ENCODE data around the gene STX1A.

STX1A gene

GRCh38 chr7:73703757-73704639 lies 15.5 kb downstream of the STX1A start:
- no peak overlapping the region for H3K4me3 ChIP-seq (ENCODE audit: low read depth, low read length)
- in situ Hi-C loops (cut with HindIII; ENCODE audit: low sequenced_read_pairs) = no loop called here
- no peak for TF ChIP-seq CTCF (IDR thresholded peaks at IDR 0.05; ENCODE audit: low read depth, low read length, missing control alignments)
- DNase-seq (ENCODE audit: low read depth) = no peak

- H3K4me3 ChIP-seq (ENCODE audit: low read depth, low read length) = no peak overlapping the region
- DNase-seq (ENCODE audit: low read depth) = no peak
- in situ Hi-C loops (cut with HindIII; ENCODE audit: low sequenced_read_pairs) = no loop called here
- no peak for TF ChIP-seq CTCF (IDR thresholded peaks at IDR 0.05; ENCODE audit: low read depth, low read length, missing control alignments)
Observed at GRCh38 chr7:73703225-73703624, 16.2 kb downstream of the STX1A start.

- in situ Hi-C loops (cut with HindIII; ENCODE audit: low sequenced_read_pairs) = no loop called here
- no peak for TF ChIP-seq CTCF (IDR thresholded peaks at IDR 0.05; ENCODE audit: low read depth, low read length, missing control alignments)
- no peak for DNase-seq (ENCODE audit: low read depth)
- H3K4me3 ChIP-seq (ENCODE audit: low read depth, low read length) = no peak overlapping the region
Observed at GRCh38 chr7:73702665-73703064, 16.8 kb downstream of the STX1A start.

- in situ Hi-C loops (cut with HindIII; ENCODE audit: low sequenced_read_pairs) = no loop called here
- no peak for DNase-seq (ENCODE audit: low read depth)
- TF ChIP-seq CTCF (IDR thresholded peaks at IDR 0.05; ENCODE audit: low read depth, low read length, missing control alignments) = no peak
- no peak overlapping the region for H3K4me3 ChIP-seq (ENCODE audit: low read depth, low read length)
Observed at GRCh38 chr7:73702226-73702625, 17.2 kb downstream of the STX1A start.

- H3K4me3 ChIP-seq (ENCODE audit: low read depth, low read length) = no peak overlapping the region
- DNase-seq (ENCODE audit: low read depth) = no peak
- in situ Hi-C loops (cut with HindIII; ENCODE audit: low sequenced_read_pairs) = no loop called here
Observed at GRCh38 chr7:73701357-73701995, 18.0 kb downstream of the STX1A start.

More at GRCh38 chr7:73701357-73701995, 18.0 kb downstream of the STX1A start:
- TF ChIP-seq CTCF (IDR thresholded peaks at IDR 0.05; ENCODE audit: low read depth, low read length, missing control alignments) = peak; percentile 66
